GM18861 (cell line): ENCODE results near the gene KCNF1.

Experiments used
- ATAC-seq: cut with Tn5 transposase; IDR thresholded peaks from one replicate; pipeline ENCODE4 v1.9.1; 2021; ENCODE audit not compliant: unreplicated experiment

Gene KCNF1

GRCh38 chr2:10879624-10880585 is 31.8 kb upstream of the KCNF1 start:
- ATAC-seq = no peak

- no peak for ATAC-seq
Measured at GRCh38 chr2:10880586-10881321, 31.0 kb upstream of the KCNF1 start.

- no peak for ATAC-seq
Measured at GRCh38 chr2:10882568-10882967, 29.2 kb upstream of the KCNF1 start.

GRCh38 chr2:10883066-10883465 is 28.7 kb upstream of the KCNF1 start:
- no peak for ATAC-seq

GRCh38 chr2:10883801-10884478 is 27.8 kb upstream of the KCNF1 start:
- ATAC-seq = peak; percentile 51

- peak; percentile 52 for ATAC-seq
Measured at GRCh38 chr2:10884574-10884975, 27.2 kb upstream of the KCNF1 start.

GRCh38 chr2:10885094-10885860 is 26.5 kb upstream of the KCNF1 start:
- ATAC-seq = no peak

- no peak for ATAC-seq
Measured at GRCh38 chr2:10887476-10887875, 24.3 kb upstream of the KCNF1 start.

GRCh38 chr2:10889651-10890215 is 22.0 kb upstream of the KCNF1 start:
- ATAC-seq = no peak

GRCh38 chr2:10890706-10891270 is 20.9 kb upstream of the KCNF1 start:
- ATAC-seq = no peak

GRCh38 chr2:10891390-10891789 is 20.3 kb upstream of the KCNF1 start:
- no peak for ATAC-seq

GRCh38 chr2:10891848-10892247 is 19.9 kb upstream of the KCNF1 start:
- no peak for ATAC-seq

GRCh38 chr2:10892316-10892715 is 19.4 kb upstream of the KCNF1 start:
- no peak for ATAC-seq

- no peak for ATAC-seq
Measured at GRCh38 chr2:10892796-10893350, 18.9 kb upstream of the KCNF1 start.

GRCh38 chr2:10894264-10894935 is 17.3 kb upstream of the KCNF1 start:
- ATAC-seq = no peak

- no peak for ATAC-seq
Measured at GRCh38 chr2:10895231-10895630, 16.5 kb upstream of the KCNF1 start.

- ATAC-seq = no peak
Measured at GRCh38 chr2:10897956-10898355, 13.8 kb upstream of the KCNF1 start.

- no peak for ATAC-seq
Measured at GRCh38 chr2:10900216-10901109, 11.3 kb upstream of the KCNF1 start.
